H1 (cell line): ENCODE results near the gene CRKL. TPM values are rescaled to one million over a fixed set of nuclear protein-coding genes. Genes with fewer than 3 reads are reported as not detected.

Experiments
- CTCF ChIA-PET: fragments of 300-600 bp; sonication (Branson Sonifier 250); formaldehyde crosslinking; loops from one replicate; lab custom pipeline; 2021; ENCODE audit not compliant: partially characterized antibody; lab: Charles Lee
- POLR2A ChIA-PET: fragments of 300-600 bp; sonication (Branson Sonifier 250); formaldehyde crosslinking; loops from one replicate; lab custom pipeline; 2021; ENCODE audit warnings: inconsistent platforms; ENCODE audit not compliant: partially characterized antibody; lab: Charles Lee
- DNase-seq, 2 experiments: peaks; one replicate each; pipeline versions ENCODE4 v3.0.0 to v3.0.0-alpha.2; 2010 to 2022; ENCODE audit warnings: low spot score in 2 of 2, low read depth in 1 of 2, mixed read lengths in 1 of 2
- FAIRE-seq: peaks from 2 replicates; lab custom pipeline; 2011; peaks lifted over from hg19 to GRCh38; lab: Jason Lieb, UNC
- H2AFZ ChIP-seq: 2 replicates; pipeline ENCODE4 v1.8.1; 2012; ENCODE audit warnings: low read length, inconsistent platforms
- H2AK5ac ChIP-seq: 2 replicates; pipeline ENCODE4 v1.6.1; 2013; ENCODE audit warnings: low read depth, low read length
- H2BK120ac ChIP-seq: replicated peaks from 2 replicates; pipeline ENCODE3; 2013; ENCODE audit warnings: low read depth, low read length, inconsistent platforms
- H2BK12ac ChIP-seq: 2 replicates; pipeline ENCODE4 v1.6.1; 2013; ENCODE audit warnings: low read depth, low read length
- H2BK15ac ChIP-seq: 2 replicates; pipeline ENCODE4 v1.6.1; 2013; ENCODE audit warnings: low read length
- H2BK20ac ChIP-seq: 2 replicates; pipeline ENCODE4 v1.6.1; 2013; ENCODE audit warnings: low read length
- H2BK5ac ChIP-seq: 2 replicates; pipeline ENCODE4 v1.6.1; 2013; ENCODE audit warnings: low read depth, low read length
- H3K14ac ChIP-seq: 2 replicates; pipeline ENCODE4 v1.6.1; 2013; ENCODE audit warnings: inconsistent platforms; ENCODE audit not compliant: insufficient read length
- H3K18ac ChIP-seq: 2 replicates; pipeline ENCODE4 v1.6.1; 2013; ENCODE audit warnings: low read length; ENCODE audit errors: extremely low read depth
- H3K23ac ChIP-seq: 2 replicates; pipeline ENCODE4 v1.6.1; 2013; ENCODE audit warnings: inconsistent platforms; ENCODE audit not compliant: insufficient read length
- H3K23me2 ChIP-seq: 2 replicates; pipeline ENCODE4 v1.6.1; 2013; ENCODE audit warnings: low read depth, low read length
- H3K27ac ChIP-seq: 2 replicates; pipeline ENCODE4 v1.6.1; 2011; ENCODE audit warnings: low read depth, low read length, inconsistent platforms
- H3K27me3 ChIP-seq, 4 experiments: replicated peaks in 1 of 4; 1 replicate in 1 of 4; 2 replicates in 3 of 4; pipeline versions ENCODE4 v1.6.1 to v1.8.1; 2011 to 2013; ENCODE audit warnings: low read length in 3 of 4, mild to moderate bottlenecking in 3 of 4, inconsistent platforms in 2 of 4, mixed read lengths in 2 of 4, moderate library complexity in 1 of 4; ENCODE audit not compliant: control insufficient read depth in 3 of 4, insufficient read depth in 3 of 4; ENCODE audit errors: extremely low read depth in 1 of 4
- H3K36me3 ChIP-seq, 4 experiments: 2 replicates each; pipeline versions ENCODE4 v1.6.1 to v1.8.1; 2011 to 2013; ENCODE audit warnings: mild to moderate bottlenecking in 4 of 4, low read length in 3 of 4, moderate library complexity in 2 of 4, control low read depth in 1 of 4, inconsistent platforms in 1 of 4; ENCODE audit not compliant: insufficient read depth in 4 of 4, control insufficient read depth in 2 of 4
- H3K4ac ChIP-seq: replicated peaks from 2 replicates; pipeline ENCODE3; 2013; ENCODE audit warnings: low read length, low read depth, mixed read lengths, inconsistent platforms; ENCODE audit not compliant: insufficient read length
- H3K4me1 ChIP-seq, 4 experiments: replicated peaks in 1 of 4; 1 replicate in 1 of 4; 2 replicates in 3 of 4; pipeline versions ENCODE4 v1.6.1 to v1.8.1; 2011 to 2013; ENCODE audit warnings: low read length in 3 of 4, inconsistent platforms in 2 of 4, mixed read lengths in 1 of 4; ENCODE audit not compliant: insufficient read depth in 4 of 4, control insufficient read depth in 3 of 4
- H3K4me2 ChIP-seq, 2 experiments: 2 replicates each; pipeline versions ENCODE4 v1.6.1 to v1.8.1; 2011 to 2013; ENCODE audit warnings: low read depth in 2 of 2, low read length in 2 of 2, control low read depth in 1 of 2, inconsistent platforms in 1 of 2, mild to moderate bottlenecking in 1 of 2; ENCODE audit not compliant: insufficient read depth in 1 of 2
- H3K4me3 ChIP-seq, 4 experiments: fragments of 200-600, 300-600 bp in 1 of 4; sonication (generic), shearing (Covaris generic), sonication (Bioruptor Twin) in 1 of 4; 2 replicates each; pipeline versions ENCODE4 v1.5.1 to v1.8.1; 2011 to 2016; ENCODE audit warnings: low read length in 4 of 4, low read depth in 3 of 4, control low read depth in 2 of 4, inconsistent platforms in 2 of 4, mild to moderate bottlenecking in 2 of 4, mixed read lengths in 1 of 4, moderate library complexity in 1 of 4; ENCODE audit not compliant: insufficient read depth in 2 of 4; ENCODE audit errors: extremely low read depth in 1 of 4
- H3K56ac ChIP-seq: replicated peaks from 2 replicates; pipeline ENCODE3; 2013; ENCODE audit warnings: low read depth, mild to moderate bottlenecking, mixed read lengths, low read length, inconsistent platforms; ENCODE audit not compliant: insufficient read length
- H3K79me1 ChIP-seq: 2 replicates; pipeline ENCODE4 v1.6.1; 2013; ENCODE audit warnings: low read depth, low read length, control low read depth
- H3K79me2 ChIP-seq, 2 experiments: 2 replicates each; pipeline versions ENCODE4 v1.6.1 to v1.8.1; 2012 to 2013; ENCODE audit warnings: low read length in 2 of 2, mild to moderate bottlenecking in 2 of 2, inconsistent platforms in 1 of 2; ENCODE audit not compliant: insufficient read depth in 2 of 2, control insufficient read depth in 1 of 2
- H3K9ac ChIP-seq, 4 experiments: replicated peaks in 1 of 4; 1 replicate in 1 of 4; 2 replicates in 3 of 4; pipeline versions ENCODE4 v1.6.1 to v1.8.1; 2011 to 2013; ENCODE audit warnings: low read depth in 3 of 4, low read length in 3 of 4, control low read depth in 2 of 4, mild to moderate bottlenecking in 2 of 4, moderate library complexity in 2 of 4, inconsistent platforms in 1 of 4; ENCODE audit errors: extremely low read depth in 1 of 4
- H3K9me3 ChIP-seq, 2 experiments: 2 replicates each; pipeline versions ENCODE4 v1.6.1 to v1.8.1; 2012 to 2013; ENCODE audit warnings: mild to moderate bottlenecking in 2 of 2, moderate library complexity in 2 of 2, control low read depth in 1 of 2, inconsistent platforms in 1 of 2, low read depth in 1 of 2, low read length in 1 of 2, mixed read lengths in 1 of 2; ENCODE audit not compliant: insufficient read depth in 2 of 2
- H4K20me1 ChIP-seq, 2 experiments: replicated peaks in 1 of 2; 2 replicates each; pipeline versions ENCODE3 to v1.8.1; 2011 to 2013; ENCODE audit warnings: inconsistent platforms in 2 of 2, low read length in 2 of 2, mild to moderate bottlenecking in 1 of 2; ENCODE audit not compliant: insufficient read depth in 2 of 2, control insufficient read depth in 1 of 2
- H4K5ac ChIP-seq: 2 replicates; pipeline ENCODE4 v1.6.1; 2013; ENCODE audit warnings: low read length, low read depth, mixed read lengths, inconsistent platforms; ENCODE audit not compliant: insufficient read length
- H4K8ac ChIP-seq: 2 replicates; pipeline ENCODE4 v1.8.0; 2013; ENCODE audit warnings: mild to moderate bottlenecking, moderate library complexity, low read length, inconsistent platforms; ENCODE audit not compliant: insufficient read depth; ENCODE audit errors: extremely low read depth
- H4K91ac ChIP-seq: replicated peaks from 2 replicates; pipeline ENCODE3; 2013; ENCODE audit warnings: low read length, mixed read lengths, inconsistent platforms; ENCODE audit not compliant: insufficient read length
- ASH2L ChIP-seq: fragments of 200-600, 300-600 bp; sonication (generic); IDR thresholded peaks from one replicate; pipeline ENCODE4 v1.7.1; 2017; ENCODE audit warnings: low read length
- EP300 ChIP-seq, 2 experiments: IDR thresholded peaks; 1 replicate in 1 of 2; 2 replicates in 1 of 2; pipeline ENCODE4 v1.6.1; 2011 to 2012; ENCODE audit warnings: low read depth in 2 of 2, low read length in 2 of 2, mild to moderate bottlenecking in 2 of 2, borderline replicate concordance in 1 of 2, inconsistent platforms in 1 of 2, moderate library complexity in 1 of 2
- MAFK ChIP-seq: IDR thresholded peaks from 2 replicates; pipeline ENCODE4 v1.6.1; 2012; ENCODE audit warnings: low read depth, mild to moderate bottlenecking, improper control_type of control experiment, low read length
- TCF12 ChIP-seq: IDR thresholded peaks from 2 replicates; pipeline ENCODE4 v1.6.1; 2011; ENCODE audit warnings: low read depth, mild to moderate bottlenecking, low read length
- WGBS, 2 experiments: shearing (Covaris generic) in 1 of 2; methylation state at CpG; one replicate each; pipeline versions ENCODE4 v1.1.6 to v1.1.7; 2013 to 2015; ENCODE audit warnings: low lambda C conversion rate in 2 of 2, mixed read lengths in 2 of 2, inconsistent platforms in 1 of 2, low coverage in 1 of 2, missing lambda C conversion rate in 1 of 2; ENCODE audit not compliant: insufficient replicate concordance in 2 of 2, insufficient coverage in 1 of 2, insufficient read length in 1 of 2; ENCODE audit errors: extremely low coverage in 1 of 2, missing lambda C conversion rate in 1 of 2; 5-methylcytosine and 5-hydroxymethylcytosine counted together
- polyA plus RNA-seq, 7 experiments: library from polyadenylated mRNA; depleted of rRNA in 3 of 7; stranded (reverse) in 5 of 7; unstranded in 2 of 7; fragments of >200 nt in 5 of 7; fragments of 200-250 nt in 2 of 7; gene quantifications; 1 replicate in 5 of 7; 2 replicates in 1 of 7; 4 replicates in 1 of 7; pipeline versions ENCODE4 v1.2.1 to v1.2.3, GENCODE V29; 2011 to 2013; ENCODE audit warnings: missing spikeins in 2 of 7, mixed read lengths in 2 of 7
- total RNA-seq: library from RNA; stranded (reverse); fragmentation: NEBNext Ultra II Directional; extraction: Animal tissue kit (Norgen Biotek cat#: 25700); gene quantifications from 2 replicates; pipeline ENCODE4 v1.2.1, GENCODE V29; 2021

The CRKL gene
- total and polyA plus RNA-seq, 2 of the 8 experiments (the other 6 are each of a cell fraction or from before 2014, with no cell fraction given): 34.5 to 94.5 TPM

- Histone ChIP-seq H3K4me2 (no peak overlapping the region), H3K4ac (no peak overlapping the region), H2BK5ac (no peak overlapping the region), H2BK120ac (no peak overlapping the region), H2BK20ac (no peak overlapping the region), H3K23me2 (no peaks in the 10 kb centered on the region), H3K4me1 (no peaks in the 10 kb centered on the region; a peak in 1 of 7 replicates), H2AFZ (no peak overlapping the region), H3K36me3 (peaks cover 0 to 10% (median 3%) of the 10 kb centered on the region in 4 experiments; a peak in 4 of 8 replicates), H3K23ac (no peak overlapping the region), H2AK5ac (no peak overlapping the region), H3K79me2 (no peaks in the 10 kb centered on the region), H3K9me3 (no peaks in the 10 kb centered on the region), H3K27ac (no peak overlapping the region), H2BK12ac (no peak overlapping the region), H4K8ac (no peak overlapping the region), H3K4me3 (no peak overlapping the region), H3K14ac (no peak overlapping the region), H3K79me1 (no peaks in the 10 kb centered on the region), H4K5ac (no peak overlapping the region), H4K91ac (no peak overlapping the region), H2BK15ac (no peak overlapping the region), H3K18ac (no peak overlapping the region), H3K56ac (no peak overlapping the region), H3K27me3 (no peaks in the 10 kb centered on the region), H4K20me1 (peaks cover 0 to 9% of the 10 kb centered on the region in 2 experiments), H3K9ac (no peak overlapping the region)
- POLR2A ChIA-PET: no interaction called here
- TF ChIP-seq ASH2L (no peak), EP300 (IDR thresholded peaks at IDR 0.05; ENCODE audit: borderline replicate concordance in 1 of 2, low read depth in 2 of 2, low read length in 2 of 2) (no peak), MAFK (no peak), TCF12 (no peak)
- no peak for FAIRE-seq
- CTCF ChIA-PET: interaction anchor here (1.7 to 2.6 kb wide), 2 partner anchors 10 to 29 kb away, joined by 4 to 9 read pairs; no protein-coding TSS in a partner anchor
- DNase-seq: no peak
- 88% methylated on average over 21 of the region's 21 CpGs; no CpG with 5 or more reads in 1 of the 2 experiments for WGBS, 2 experiments
Measured at GRCh38 chr22:20992456-20993303, 75.5 kb downstream of the CRKL start.
